GM19372 (cell line): Measurements from ENCODE around the gene AXIN1.
"Not testable (repeated sequence)": the region's sequence is repeated elsewhere in the genome, so short reads cannot be mapped to it uniquely, and the experiment has no call there.

Experiments
- ATAC-seq: cut with Tn5 transposase; IDR thresholded peaks from one replicate; pipeline ENCODE4 v1.9.1; 2021; ENCODE audit warnings: mild to moderate bottlenecking, low read depth, moderate library complexity; ENCODE audit not compliant: unreplicated experiment

Gene AXIN1

GRCh38 chr16:334861-335632, 17.5 kb downstream of the AXIN1 start:
- ATAC-seq = not testable (repeated sequence)

- not testable (repeated sequence) for ATAC-seq
Observed at GRCh38 chr16:334164-334832, 18.2 kb downstream of the AXIN1 start.

- ATAC-seq = no peak
Observed at GRCh38 chr16:333406-334094, 19.0 kb downstream of the AXIN1 start.

- ATAC-seq = not testable (repeated sequence)
Observed at GRCh38 chr16:331181-331814, 21.2 kb downstream of the AXIN1 start.

- no peak for ATAC-seq
Observed at GRCh38 chr16:330741-331140, 21.8 kb downstream of the AXIN1 start.

- no peak for ATAC-seq
Observed at GRCh38 chr16:325375-326145, 27.0 kb downstream of the AXIN1 start.

GRCh38 chr16:324451-325334, 27.8 kb downstream of the AXIN1 start:
- no peak for ATAC-seq

- no peak for ATAC-seq
Observed at GRCh38 chr16:324201-324450, 28.4 kb downstream of the AXIN1 start.

- ATAC-seq = no peak
Observed at GRCh38 chr16:322476-323143, 29.9 kb downstream of the AXIN1 start.

GRCh38 chr16:321532-321931, 31.0 kb downstream of the AXIN1 start:
- no peak for ATAC-seq

GRCh38 chr16:320206-320605, 32.3 kb downstream of the AXIN1 start:
- no peak for ATAC-seq

GRCh38 chr16:318628-319027, 33.9 kb downstream of the AXIN1 start:
- ATAC-seq = no peak

GRCh38 chr16:317583-317982, 34.9 kb downstream of the AXIN1 start:
- ATAC-seq = no peak

- no peak for ATAC-seq
Observed at GRCh38 chr16:316741-317464, 35.6 kb downstream of the AXIN1 start.

- no peak for ATAC-seq
Observed at GRCh38 chr16:314795-315299, 37.7 kb downstream of the AXIN1 start.

GRCh38 chr16:314351-314750, 38.2 kb downstream of the AXIN1 start:
- no peak for ATAC-seq

- ATAC-seq = no peak
Observed at GRCh38 chr16:311725-312124, 40.8 kb downstream of the AXIN1 start.

- no peak for ATAC-seq
Observed at GRCh38 chr16:309476-309875, 43.0 kb downstream of the AXIN1 start.
